Esophagus squamous epithelium (tissue), 4 donors: ENCODE measurements around the gene FAM83E.

Source experiments
- CTCF ChIP-seq, 6 experiments: fragments of 450-650 bp in 4 of 6; fragments of 200-600 bp in 2 of 6; sonication (generic) in 2 of 6; IDR thresholded peaks; one replicate each; pipeline ENCODE4 v1.5.1; 2016 to 2019; ENCODE audit warnings: antibody characterized with exemption in 6 of 6, mild to moderate bottlenecking in 4 of 6, moderate library complexity in 4 of 6
- POLR2A ChIP-seq, 4 donors: fragments of 450-650 bp; IDR thresholded peaks; one replicate each; pipeline ENCODE4 v1.6.1; 2017; ENCODE audit warnings: antibody characterized with exemption in 4 of 4, mild to moderate bottlenecking in 4 of 4, moderate library complexity in 3 of 4

DNA sequence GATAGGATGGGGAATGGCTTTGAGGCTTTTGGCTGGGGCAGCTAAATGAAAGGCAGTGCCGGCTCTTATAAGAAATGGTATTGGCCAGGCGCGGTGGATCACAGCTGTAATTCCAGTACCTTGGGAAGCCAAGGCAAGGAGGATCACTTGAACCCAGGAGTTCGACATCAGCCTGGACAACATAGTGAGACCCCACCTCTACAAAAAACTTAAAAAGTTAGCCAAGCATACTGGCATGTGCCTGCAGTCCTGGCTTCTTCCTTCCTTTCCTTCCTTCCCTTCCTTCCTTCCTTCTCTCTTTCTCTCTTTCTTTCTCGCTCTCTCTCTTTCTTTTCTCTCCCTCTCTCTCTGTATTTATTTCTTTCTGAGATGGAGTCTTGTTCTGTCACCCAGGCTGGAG is 28.0 kb upstream of the FAM83E start:
- no peak for TF ChIP-seq CTCF (IDR thresholded peaks at IDR 0.05)
- TF ChIP-seq POLR2A (IDR thresholded peaks at IDR 0.05): no peak
